GM12878 (cell line): Measurements from ENCODE around the gene BIK. TPM values are rescaled to one million over a fixed set of nuclear protein-coding genes. Genes with fewer than 3 reads are reported as not detected.

Experiments
- ATAC-seq: fragments of 200-7000 bp; cut with Tn5 transposase; 3 replicates; pipeline ENCODE4 v1.9.1; 2020; ENCODE audit warnings: mild to moderate bottlenecking, moderate library complexity
- BruUV-seq: library from RNA; stranded (reverse); fragments of 400-500 nt; replicated peaks from 2 replicates; lab custom pipeline; 2021; lab: Mats Ljungman, UMichigan
- CTCF ChIA-PET: fragments of 300-600 bp; sonication (Branson Sonifier 250); formaldehyde crosslinking; extraction: SDS; loops from one replicate; lab custom pipeline; 2021; ENCODE audit warnings: inconsistent platforms; lab: Yijun Ruan, JAX
- POLR2A ChIA-PET: fragments of 350-600 bp; formaldehyde crosslinking; extraction: SDS; loops from one replicate; lab custom pipeline; 2021; ENCODE audit warnings: inconsistent platforms; lab: Charles Lee
- RAD21 ChIA-PET: fragments of 300-600 bp; sonication (Branson Sonifier 250); formaldehyde crosslinking; loops from one replicate; lab custom pipeline; 2023; ENCODE audit warnings: antibody characterized with exemption; ENCODE audit not compliant: unreplicated experiment; lab: Charles Lee
- SMC1A ChIA-PET: fragments of 300-600 bp; sonication (Branson Sonifier 250); formaldehyde crosslinking; loops from one replicate; lab custom pipeline; 2023; ENCODE audit not compliant: unreplicated experiment, uncharacterized antibody; lab: Charles Lee
- DNase-seq: peaks from one replicate; pipeline ENCODE4 v3.0.0-alpha.2; 2011; ENCODE audit warnings: low read depth, low spot score
- FAIRE-seq: peaks from 3 replicates; lab custom pipeline; 2011; peaks lifted over from hg19 to GRCh38; lab: Jason Lieb, UNC
- H2AFZ ChIP-seq: 2 replicates; pipeline ENCODE4 v1.6.0; 2011; ENCODE audit warnings: low read depth, low read length, control low read depth; ENCODE audit not compliant: control insufficient read depth
- H3K27ac ChIP-seq: 2 replicates; pipeline ENCODE4 v1.5.1; 2011; ENCODE audit warnings: control low read depth; ENCODE audit not compliant: control insufficient read depth, insufficient read depth
- H3K27me3 ChIP-seq, 2 experiments: replicated peaks in 1 of 2; 2 replicates each; pipeline versions ENCODE4 v1.6.0 to v1.6.1; 2011; ENCODE audit warnings: low read length in 1 of 2; ENCODE audit not compliant: control insufficient read depth in 2 of 2, insufficient read depth in 2 of 2
- H3K36me3 ChIP-seq, 2 experiments: 2 replicates each; pipeline ENCODE4 v1.5.1; 2011; ENCODE audit warnings: low read length in 1 of 2; ENCODE audit not compliant: control insufficient read depth in 2 of 2, insufficient read depth in 2 of 2
- H3K4me1 ChIP-seq: 2 replicates; pipeline ENCODE4 v1.6.1; 2011; ENCODE audit warnings: mild to moderate bottlenecking, low read length, moderate library complexity, mixed read lengths; ENCODE audit not compliant: control insufficient read depth, insufficient read depth
- H3K4me2 ChIP-seq: 2 replicates; pipeline ENCODE4 v1.6.0; 2011; ENCODE audit warnings: control low read depth; ENCODE audit not compliant: control insufficient read depth, insufficient read depth
- H3K4me3 ChIP-seq: fragments of 200-600 bp; sonication (generic); 2 replicates; pipeline ENCODE4 v1.5.1; 2016
- H3K79me2 ChIP-seq: 2 replicates; pipeline ENCODE4 v1.6.0; 2011; ENCODE audit warnings: low read length; ENCODE audit not compliant: control insufficient read depth, insufficient read depth
- H3K9ac ChIP-seq: 2 replicates; pipeline ENCODE4 v1.8.0; 2011; ENCODE audit warnings: low read length, control low read depth, mixed read lengths; ENCODE audit not compliant: control insufficient read depth, insufficient read depth
- H3K9me3 ChIP-seq: replicated peaks from 3 replicates; pipeline ENCODE4 v1.5.1; 2011; ENCODE audit warnings: mild to moderate bottlenecking, low read length; ENCODE audit not compliant: control insufficient read depth, insufficient read depth
- H4K20me1 ChIP-seq: 2 replicates; pipeline ENCODE4 v1.6.0; 2011; ENCODE audit not compliant: control insufficient read depth, insufficient read depth
- ATF2 ChIP-seq: IDR thresholded peaks from 2 replicates; pipeline ENCODE4 v1.6.1; 2012; ENCODE audit warnings: low read length, inconsistent platforms
- CTCF ChIP-seq, 3 experiments: IDR thresholded peaks in 2 of 3; conservative IDR thresholded peaks in 1 of 3; 2 replicates each; pipeline ENCODE4 v1.5.1; 2011; ENCODE audit warnings: low read depth in 3 of 3, low read length in 3 of 3, mild to moderate bottlenecking in 3 of 3, control low read depth in 2 of 3, moderate library complexity in 2 of 3, inconsistent platforms in 1 of 3, mixed read lengths in 1 of 3; ENCODE audit not compliant: control insufficient read depth in 2 of 3, insufficient read depth in 1 of 3; ENCODE audit errors: extremely low read depth in 1 of 3
- LARP7 ChIP-seq: fragments of 450-650 bp; IDR thresholded peaks from 2 replicates; pipeline ENCODE4 v1.6.1; 2017; ENCODE audit warnings: mild to moderate bottlenecking
- NRF1 ChIP-seq: conservative IDR thresholded peaks from 2 replicates; pipeline ENCODE4 v1.6.1; 2011; ENCODE audit warnings: mild to moderate bottlenecking, low read depth, low read length, improper control_type of control experiment
- RAD21 ChIP-seq: IDR thresholded peaks from 2 replicates; pipeline ENCODE4 v1.6.1; 2011; ENCODE audit warnings: mild to moderate bottlenecking, low read depth, low read length, moderate library complexity; ENCODE audit not compliant: insufficient read depth
- SPI1 ChIP-seq: IDR thresholded peaks from 2 replicates; pipeline ENCODE4 v1.6.1; 2011; ENCODE audit warnings: low read depth, mild to moderate bottlenecking, low read length, moderate library complexity, borderline replicate concordance; ENCODE audit not compliant: insufficient read depth
- SREBF1 ChIP-seq: IDR thresholded peaks from 2 replicates; pipeline ENCODE4 v1.6.1; 2012; ENCODE audit warnings: mild to moderate bottlenecking, low read length
- WGBS: methylation state at CpG from one replicate; pipeline ENCODE4 v1.1.6; 2016; ENCODE audit warnings: low lambda C conversion rate; ENCODE audit not compliant: insufficient replicate concordance, insufficient coverage; ENCODE audit errors: missing lambda C conversion rate; 5-methylcytosine and 5-hydroxymethylcytosine counted together
- in situ Hi-C: fragments of 300-500 bp; cut with MboI; formaldehyde crosslinking; loops from 9 replicates; pipeline ENCODE4 v1.14.3; 2018; ENCODE audit warnings: mixed read lengths
- intact Hi-C: fragments of 100-400 bp; cut with micrococcal nuclease; formaldehyde crosslinking; loops from one replicate; pipeline ENCODE4 v1.14.2; 2022; ENCODE audit not compliant: unreplicated experiment
- polyA plus RNA-seq, 11 experiments: library from polyadenylated mRNA; depleted of rRNA in 4 of 11; unstranded in 6 of 11; stranded (reverse) in 5 of 11; fragments of >200 nt; fragmentation: Nextera tagmentation in 4 of 11; fragmentation: Illumina TruSeq in 1 of 11; extraction: Ambion mirVana in 4 of 11; extraction: Trizol in 1 of 11; gene quantifications; 1 replicate in 1 of 11; 2 replicates in 10 of 11; pipeline versions ENCODE4 v1.2.1 to v1.2.3, GENCODE V29; 2011 to 2016; ENCODE audit warnings: inconsistent platforms in 2 of 11, missing spikeins in 2 of 11, low read depth in 1 of 11
- total RNA-seq, 4 experiments: library from RNA; depleted of rRNA in 3 of 4; stranded (reverse); fragments of >200 nt in 3 of 4; fragmentation: Illumina TruSeq in 1 of 4; extraction: Trizol in 1 of 4; gene quantifications; 2 replicates each; pipeline versions ENCODE4 v1.2.1 to v1.2.3, GENCODE V29; 2013 to 2021

The BIK gene
- total and polyA plus RNA-seq, 10 of the 15 experiments (the other 5 are each of a cell fraction or from before 2014, with no cell fraction given) = 0.33 to 9.8 (median 3.9) TPM

GRCh38 chr22:43090130-43090789, 20.3 kb upstream of the BIK start (continued):
- TF ChIP-seq CTCF (IDR thresholded peaks at IDR 0.05 in 2 of 3, conservative IDR thresholded peaks at IDR 0.05 in 1 of 3; ENCODE audit: control insufficient read depth in 2 of 3, extremely low read depth in 1 of 3, insufficient read depth in 1 of 3, low read depth in 3 of 3, low read length in 3 of 3) = peak; percentile 46 to 66 (median 58); a peak in 5 of 6 replicates
- TF ChIP-seq ATF2 = no peak
- peak; percentile 76 for TF ChIP-seq RAD21

- H3K36me3 ChIP-seq = no peaks in the 10 kb centered on the region
- no peaks in the 10 kb centered on the region for H3K27me3 ChIP-seq
- ATAC-seq (no peak), DNase-seq (no peak), FAIRE-seq (no peak)
- TF ChIP-seq SPI1 (peak; percentile 46; the same call in 1 of the 2 replicates), LARP7 (no peak), NRF1 (no peak), SREBF1 (no peak)
- intact Hi-C loops = loop anchor here (5.0 kb wide), 1 partner anchor 430 kb away; no protein-coding TSS in a partner anchor
- no peak overlapping the region for H3K27ac ChIP-seq
- CTCF ChIA-PET = interaction anchor here (1.2 kb wide), 1 partner anchor 29 kb away, joined by 3 read pairs; no protein-coding TSS in a partner anchor
- no peak overlapping the region for H3K4me3 ChIP-seq
- 59% methylated on average over 9 of the region's 9 CpGs for WGBS
- H3K4me2 ChIP-seq = no peak overlapping the region
- SMC1A ChIA-PET = interaction anchor here (0.6 to 1.1 kb wide), 2 partner anchors 90 to 474 kb away, joined by 3 read pairs; no protein-coding TSS in a partner anchor
- H4K20me1 ChIP-seq = no peaks in the 10 kb centered on the region
- RAD21 ChIA-PET = interaction anchor here (0.6 kb wide), 1 partner anchor 77 kb away, joined by 3 read pairs; no protein-coding TSS in a partner anchor
- H3K9ac ChIP-seq = no peak overlapping the region
- H3K79me2 ChIP-seq = no peaks in the 10 kb centered on the region; the same call in 1 of the 2 replicates
- H3K9me3 ChIP-seq = peaks cover 3% of the 10 kb centered on the region; the same call in 2 of the 3 replicates
- H2AFZ ChIP-seq = peak overlapping the region; percentile 11; the same call in 1 of the 2 replicates
- POLR2A ChIA-PET = interaction anchor here (0.5 kb wide), 1 partner anchor 436 kb away, joined by 3 read pairs; no protein-coding TSS in a partner anchor
- H3K4me1 ChIP-seq = no peaks in the 10 kb centered on the region
- in situ Hi-C loops = no loop called here
- BruUV-seq = no TSS peak
Observed at GRCh38 chr22:43092085-43092484, 18.5 kb upstream of the BIK start.
